Kidney (tissue), 14 donors: ENCODE results near the gene GABBR2. TPM values are rescaled to one million over a fixed set of nuclear protein-coding genes. Genes with fewer than 3 reads are reported as not detected.
"Not testable (repeated sequence)": the region's sequence is repeated elsewhere in the genome, so short reads cannot be mapped to it uniquely, and the experiment has no call there.

Experiments
- DNase-seq, 5 donors: peaks; one replicate each; pipeline ENCODE4 v3.0.0-alpha.2; 2013 to 2020
- FAIRE-seq: peaks from 2 replicates; lab custom pipeline; 2012; peaks lifted over from hg19 to GRCh38; lab: Jason Lieb, UNC
- H3K27ac ChIP-seq, 2 donors: one replicate each; pipeline ENCODE4 v1.7.0; 2013; ENCODE audit warnings: low read depth in 2 of 2, low read length in 2 of 2, inconsistent platforms in 1 of 2
- H3K27me3 ChIP-seq: one replicate; pipeline ENCODE4 v1.7.1; 2013; ENCODE audit warnings: low read length, inconsistent platforms; ENCODE audit not compliant: control insufficient read depth, insufficient read depth
- H3K36me3 ChIP-seq, 3 donors: one replicate each; pipeline versions ENCODE4 v1.7.0 to v1.7.1; 2013; ENCODE audit warnings: low read length in 3 of 3, control low read depth in 1 of 3, inconsistent platforms in 1 of 3; ENCODE audit not compliant: insufficient read depth in 3 of 3, control insufficient read depth in 2 of 3
- H3K4me1 ChIP-seq, 3 donors: one replicate each; pipeline versions ENCODE4 v1.7.0 to v1.7.1; 2013; ENCODE audit warnings: low read length in 3 of 3, inconsistent platforms in 1 of 3, low read depth in 1 of 3; ENCODE audit not compliant: control insufficient read depth in 2 of 3, insufficient read depth in 2 of 3
- H3K4me3 ChIP-seq, 3 donors: one replicate each; pipeline versions ENCODE4 v1.7.0 to v1.8.1; 2013; ENCODE audit warnings: low read length in 3 of 3, control low read depth in 1 of 3, inconsistent platforms in 1 of 3
- H3K9ac ChIP-seq, 3 donors: one replicate each; pipeline versions ENCODE4 v1.7.0 to v1.7.1; 2013; ENCODE audit warnings: low read length in 3 of 3, control low read depth in 1 of 3, inconsistent platforms in 1 of 3
- H3K9me3 ChIP-seq, 3 donors: one replicate each; pipeline versions ENCODE4 v1.7.0 to v1.7.1; 2013; ENCODE audit warnings: low read length in 3 of 3, control low read depth in 1 of 3, inconsistent platforms in 1 of 3; ENCODE audit not compliant: control insufficient read depth in 2 of 3, insufficient read depth in 1 of 3
- CTCF ChIP-seq: IDR thresholded peaks from 3 replicates; pipeline ENCODE4 v1.5.1; 2012; ENCODE audit warnings: mild to moderate bottlenecking, moderate library complexity, borderline replicate concordance; ENCODE audit not compliant: insufficient read depth; ENCODE audit errors: extremely low read depth
- intact Hi-C: fragments of 100-400 bp; cut with DNase I; formaldehyde crosslinking; loops from one replicate; pipeline ENCODE4 v1.11.1; 2022
- polyA plus RNA-seq: library from polyadenylated mRNA; stranded (reverse); fragments of 350-450 nt; fragmentation: Illumina TruSeq; extraction: RNeasy Lipid Tissue Mini Kit (QIAGEN cat#74804); gene quantifications from one replicate; pipeline ENCODE4 v1.2.3, GENCODE V29; 2014; ENCODE audit warnings: low read depth, low replicate concordance; ENCODE audit not compliant: insufficient read depth
- total RNA-seq: library from RNA; stranded (reverse); fragmentation: NEBNext Ultra II Directional; extraction: Animal tissue kit (Norgen Biotek cat#: 25700); gene quantifications from one replicate; pipeline ENCODE4 v1.2.1, GENCODE V29; 2021
- donor health status: control.
- donor health status: control.
- donor health status: control.
- donor health status: control.
- donor health status: control.
- donor health status: DM: yes; HTN: yes; CAD: no.
- donor health status: Normal renal cell carcinoma (clear cell type).

Gene GABBR2
- total and polyA plus RNA-seq, 2 donors from 2014 or later, result 0.06 TPM; not detected in 1

DNA sequence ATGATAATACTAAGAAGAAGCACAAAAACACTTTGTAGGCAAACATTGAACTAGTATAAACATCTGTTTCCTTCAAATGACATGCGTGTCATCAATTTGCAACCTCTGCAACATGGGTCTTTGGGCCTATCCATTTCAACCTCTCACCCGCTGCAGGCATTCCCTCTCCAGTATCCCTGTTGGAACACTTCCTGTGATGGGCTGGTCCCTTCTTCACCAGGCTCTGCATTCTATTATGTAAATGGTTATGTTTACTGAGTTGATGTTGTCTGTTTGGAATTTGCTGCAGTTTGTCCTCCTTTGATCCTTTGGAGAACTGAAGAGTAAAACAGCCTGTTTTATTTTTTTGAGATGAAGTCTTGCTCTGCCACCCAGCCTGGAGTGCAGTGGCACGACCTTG lies 436.7 kb downstream of the GABBR2 start:
- Histone ChIP-seq H3K36me3 (no peaks in the 10 kb centered on the region), H3K9me3 (no peaks in the 10 kb centered on the region), H3K9ac (no peak overlapping the region), H3K4me3 (no peak overlapping the region), H3K27ac (no peak overlapping the region), H3K4me1 (no peaks in the 10 kb centered on the region), H3K27me3 (no peaks in the 10 kb centered on the region)
- intact Hi-C loops, result no loop called here
- no peak for TF ChIP-seq CTCF
- DNase-seq, result no peak
- FAIRE-seq, result no peak

- H3K4me3 ChIP-seq, result no peak overlapping the region
- intact Hi-C loops, result no loop called here
- no peak for TF ChIP-seq CTCF
- no peaks in the 10 kb centered on the region for H3K36me3 ChIP-seq
- no peaks in the 10 kb centered on the region for H3K27me3 ChIP-seq
- DNase-seq (no peak), FAIRE-seq (no peak)
- H3K9me3 ChIP-seq, result no peaks in the 10 kb centered on the region
- no peak overlapping the region for H3K9ac ChIP-seq
- H3K4me1 ChIP-seq, result no peaks in the 10 kb centered on the region
- H3K27ac ChIP-seq, result no peak overlapping the region
Measured at GRCh38 chr9:98271479-98271878, 437.3 kb downstream of the GABBR2 start.

DNA sequence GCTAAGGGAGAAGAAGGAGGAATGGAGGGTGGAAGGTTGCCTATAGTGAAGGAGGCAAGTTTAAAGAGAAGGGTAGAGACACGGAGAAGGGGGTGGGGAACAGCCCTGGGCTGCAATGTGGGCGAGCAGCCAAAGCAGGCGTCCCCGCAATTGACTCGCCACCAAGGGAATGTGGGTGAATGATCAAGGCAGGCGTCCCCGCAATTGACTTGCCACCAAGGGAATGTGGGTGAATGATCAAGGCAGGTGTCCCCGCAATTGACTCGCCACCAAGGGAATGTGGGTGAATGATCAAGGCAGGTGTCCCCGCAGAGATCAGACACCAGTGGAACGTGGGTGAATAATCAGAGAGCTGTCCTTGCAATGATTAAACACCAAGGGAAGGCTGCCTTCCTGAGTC lies 438.5 kb downstream of the GABBR2 start:
- DNase-seq, H3K9ac ChIP-seq, H3K4me3 ChIP-seq, H3K27me3 ChIP-seq, H3K36me3 ChIP-seq, intact Hi-C loops, FAIRE-seq, H3K27ac ChIP-seq, H3K4me1 ChIP-seq, H3K9me3 ChIP-seq: not testable (repeated sequence)

- H3K4me1 ChIP-seq, H3K9ac ChIP-seq, H3K9me3 ChIP-seq, H3K27me3 ChIP-seq, H3K36me3 ChIP-seq, intact Hi-C loops, DNase-seq, H3K27ac ChIP-seq, H3K4me3 ChIP-seq, FAIRE-seq: not testable (repeated sequence)
Measured at GRCh38 chr9:98269652-98270051, 439.1 kb downstream of the GABBR2 start.

DNA sequence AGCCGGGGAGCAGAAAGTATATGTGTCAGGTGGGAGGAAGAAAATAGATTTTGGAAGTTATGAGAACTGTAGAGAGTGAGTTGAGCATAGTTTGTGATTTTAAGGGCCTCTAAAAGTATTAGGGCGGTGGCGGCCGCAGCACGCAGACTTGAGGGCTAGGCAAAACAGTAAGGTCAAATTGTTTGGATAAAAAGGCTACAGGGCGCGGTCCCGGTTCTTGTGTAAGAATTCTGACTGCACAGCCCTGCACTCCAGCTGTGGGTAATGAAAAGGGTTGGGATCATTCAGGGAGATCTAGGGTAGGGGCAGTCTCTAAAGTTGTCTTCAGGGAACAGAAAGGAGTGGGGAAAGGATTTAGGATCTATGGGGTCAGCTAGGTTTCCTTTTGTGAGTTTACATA lies 441.2 kb downstream of the GABBR2 start:
- H3K27me3 ChIP-seq, FAIRE-seq, H3K27ac ChIP-seq, H3K4me3 ChIP-seq, H3K36me3 ChIP-seq, H3K9ac ChIP-seq, DNase-seq, H3K9me3 ChIP-seq, intact Hi-C loops, H3K4me1 ChIP-seq: not testable (repeated sequence)
